Measurements from ENCODE around the gene ZYG11B. TPM values are rescaled to one million over a fixed set of nuclear protein-coding genes. Genes with fewer than 3 reads are reported as not detected.

ZYG11B gene
- total and polyA plus RNA-seq, 2 donors (not counting 1 experiment from before 2014, with no cell fraction given): 3.6 to 22.3 TPM

DNA sequence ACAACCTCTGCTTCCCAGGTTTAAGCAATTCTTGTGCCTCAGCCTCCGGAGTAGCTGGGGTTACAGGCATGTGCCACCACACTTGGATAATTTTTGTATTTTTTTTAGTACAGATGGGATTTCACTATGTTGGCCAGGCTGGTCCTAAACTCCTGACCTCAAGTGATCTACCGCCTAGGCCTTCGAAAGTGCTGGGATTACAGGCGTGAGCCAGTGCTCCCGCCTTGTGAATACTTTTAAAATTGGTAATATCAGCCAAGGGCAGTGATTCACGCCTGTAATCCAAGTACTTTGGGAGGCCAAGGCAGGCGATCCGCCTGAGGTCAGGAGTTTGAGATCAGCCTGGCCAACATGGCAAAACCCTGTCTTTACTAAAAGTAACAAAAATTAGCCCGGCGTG is 33.7 kb downstream of the ZYG11B start:
- DNase-seq: no peak
- Histone ChIP-seq H2AFZ (ENCODE audit: insufficient read depth, low read depth, low read length, poor library complexity, severe bottlenecking) (no peak overlapping the region), H3K4me3 (ENCODE audit: control extremely low read depth in 1 of 5, extremely low read depth in 1 of 5, insufficient read depth in 1 of 5, low read depth in 2 of 5, low read length in 4 of 5) (no peak overlapping the region), H3K36me3 (replicated peaks in 1 of 2; ENCODE audit: control extremely low read depth in 1 of 2, control insufficient read depth in 1 of 2, extremely low read depth in 1 of 2, insufficient read depth in 2 of 2, low read length in 1 of 2) (peaks cover 3 to 21% of the 10 kb centered on the region in 2 experiments), H3K4me1 (ENCODE audit: control insufficient read depth in 2 of 2, insufficient read depth in 2 of 2, low read length in 2 of 2) (no peaks in the 10 kb centered on the region), H3K9me3 (ENCODE audit: control extremely low read depth in 1 of 3, control insufficient read depth in 2 of 3, insufficient read depth in 1 of 3, low read length in 2 of 3) (peaks cover 0 to 2% (median 0%) of the 10 kb centered on the region in 3 donors), H4K20me1 (ENCODE audit: control insufficient read depth, insufficient read depth, low read length, poor library complexity, severe bottlenecking) (no peaks in the 10 kb centered on the region), H3K27me3 (replicated peaks in 1 of 4; ENCODE audit: control extremely low read depth in 1 of 4, control insufficient read depth in 3 of 4, insufficient read depth in 4 of 4, low read length in 3 of 4) (no peaks in the 10 kb centered on the region), H3K27ac (ENCODE audit: low read length in 2 of 2) (no peak overlapping the region), H3K79me2 (ENCODE audit: control insufficient read depth, insufficient read depth, low read length) (peaks cover 6% of the 10 kb centered on the region), H3K4me2 (replicated peaks; ENCODE audit: low read depth, low read length, poor library complexity, severe bottlenecking) (no peak overlapping the region), H3K9ac (ENCODE audit: low read length) (no peak overlapping the region)
- 99% methylated on average over 8 of the region's 10 CpGs for WGBS (ENCODE audit: insufficient coverage)
- intact Hi-C loops (cut with micrococcal nuclease): no loop called here
- Mint-ChIP-seq H3K27me3 (no peaks in the 10 kb centered on the region), H3K4me3 (no peak overlapping the region), H3K27ac (no peak overlapping the region), H3K9me3 (ENCODE audit: insufficient read depth) (no peaks in the 10 kb centered on the region), H3K4me1 (no peaks in the 10 kb centered on the region)
- no peak for ATAC-seq (ENCODE audit: low read depth)
- TF ChIP-seq CTCF (IDR thresholded peaks at IDR 0.05): no peak
- TF ChIP-seq EZH2 (IDR thresholded peaks at IDR 0.05; ENCODE audit: borderline replicate concordance, insufficient read depth, low read depth, low read length, poor library complexity, severe bottlenecking): no peak
- CTCF ChIA-PET: no interaction called here
- POLR2A ChIA-PET: no interaction called here

GRCh38 chr1:52767596-52768280 is 41.5 kb downstream of the ZYG11B start:
- H3K9me3 Mint-ChIP-seq (ENCODE audit: insufficient read depth): no peaks in the 10 kb centered on the region
- Histone ChIP-seq H3K27ac (ENCODE audit: low read length in 2 of 2) (no peak overlapping the region), H2AFZ (ENCODE audit: insufficient read depth, low read depth, low read length, poor library complexity, severe bottlenecking) (no peak overlapping the region), H3K4me2 (replicated peaks; ENCODE audit: low read depth, low read length, poor library complexity, severe bottlenecking) (no peak overlapping the region), H3K4me3 (ENCODE audit: control extremely low read depth in 1 of 5, extremely low read depth in 1 of 5, insufficient read depth in 1 of 5, low read depth in 2 of 5, low read length in 4 of 5) (no peak overlapping the region), H3K27me3 (replicated peaks in 1 of 4; ENCODE audit: control extremely low read depth in 1 of 4, control insufficient read depth in 3 of 4, insufficient read depth in 4 of 4, low read length in 3 of 4) (no peaks in the 10 kb centered on the region), H3K9ac (ENCODE audit: low read length) (no peak overlapping the region), H3K9me3 (ENCODE audit: control extremely low read depth in 1 of 3, control insufficient read depth in 2 of 3, insufficient read depth in 1 of 3, low read length in 2 of 3) (peaks cover 0 to 5% (median 0%) of the 10 kb centered on the region in 3 donors), H3K36me3 (replicated peaks in 1 of 2; ENCODE audit: control extremely low read depth in 1 of 2, control insufficient read depth in 1 of 2, extremely low read depth in 1 of 2, insufficient read depth in 2 of 2, low read length in 1 of 2) (peaks cover 0 to 2% of the 10 kb centered on the region in 2 experiments), H3K79me2 (ENCODE audit: control insufficient read depth, insufficient read depth, low read length) (peaks cover 14% of the 10 kb centered on the region), H3K4me1 (ENCODE audit: control insufficient read depth in 2 of 2, insufficient read depth in 2 of 2, low read length in 2 of 2) (no peaks in the 10 kb centered on the region), H4K20me1 (ENCODE audit: control insufficient read depth, insufficient read depth, low read length, poor library complexity, severe bottlenecking) (peaks cover 7% of the 10 kb centered on the region)
- ATAC-seq (ENCODE audit: low read depth): no peak
- WGBS (ENCODE audit: insufficient coverage): 65% methylated on average over 3 of the region's 4 CpGs
- CTCF ChIA-PET: no interaction called here
- peaks cover 9% of the 10 kb centered on the region for H3K4me1 Mint-ChIP-seq
- POLR2A ChIA-PET: no interaction called here
- no peak for DNase-seq
- H3K27me3 Mint-ChIP-seq: no peaks in the 10 kb centered on the region
- no peak overlapping the region for H3K27ac Mint-ChIP-seq
- intact Hi-C loops (cut with micrococcal nuclease): no loop called here
- no peak overlapping the region for H3K4me3 Mint-ChIP-seq
- TF ChIP-seq EZH2 (IDR thresholded peaks at IDR 0.05; ENCODE audit: borderline replicate concordance, insufficient read depth, low read depth, low read length, poor library complexity, severe bottlenecking) (no peak), CTCF (IDR thresholded peaks at IDR 0.05) (no peak)
